HEK293T (cell line): ENCODE results near the gene MAP3K5.

Experiments
- ARNT ChIP-seq: fragments of 450-650 bp; IDR thresholded peaks from 2 replicates; pipeline ENCODE4 v1.6.1; 2017; ENCODE audit warnings: mild to moderate bottlenecking
- BHLHE40 ChIP-seq: fragments of 450-650 bp; IDR thresholded peaks from 2 replicates; pipeline ENCODE4 v1.6.1; 2016; ENCODE audit warnings: mild to moderate bottlenecking, moderate library complexity, borderline replicate concordance
- CTBP1 ChIP-seq: fragments of 450-650 bp; IDR thresholded peaks from 2 replicates; pipeline ENCODE4 v1.6.1; 2016; ENCODE audit warnings: borderline replicate concordance
- ELF4 ChIP-seq: fragments of 450-650 bp; IDR thresholded peaks from 2 replicates; pipeline ENCODE4 v1.6.1; 2017; ENCODE audit warnings: antibody characterized with exemption
- FOXA1 ChIP-seq: fragments of 450-650 bp; IDR thresholded peaks from 2 replicates; pipeline ENCODE4 v1.6.1; 2016; ENCODE audit warnings: mild to moderate bottlenecking
- FOXM1 ChIP-seq: fragments of 450-650 bp; IDR thresholded peaks from 2 replicates; pipeline ENCODE4 v1.6.1; 2017; ENCODE audit warnings: mild to moderate bottlenecking, borderline replicate concordance
- L3MBTL2 ChIP-seq: fragments of 450-650 bp; conservative IDR thresholded peaks from 2 replicates; pipeline ENCODE4 v1.6.1; 2016; ENCODE audit warnings: mild to moderate bottlenecking
- LEF1 ChIP-seq: fragments of 450-650 bp; IDR thresholded peaks from 2 replicates; pipeline ENCODE4 v1.6.1; 2017; ENCODE audit warnings: mild to moderate bottlenecking, borderline replicate concordance
- SP1 ChIP-seq: fragments of 450-650 bp; IDR thresholded peaks from 2 replicates; pipeline ENCODE4 v1.6.1; 2017
- SUZ12 ChIP-seq: fragments of 450-650 bp; IDR thresholded peaks from 2 replicates; pipeline ENCODE4 v1.6.1; 2016; ENCODE audit warnings: mild to moderate bottlenecking
- TARDBP ChIP-seq: fragments of 450-650 bp; IDR thresholded peaks from 2 replicates; pipeline ENCODE4 v1.6.1; 2016
- ZNF384 ChIP-seq: fragments of 450-650 bp; IDR thresholded peaks from 2 replicates; pipeline ENCODE4 v1.6.1; 2016
- TF ChIP-seq, protein P1 (sequence below): fragments of 450-650 bp; IDR thresholded peaks from 2 replicates; pipeline ENCODE4 v1.6.1; 2016

DNA sequence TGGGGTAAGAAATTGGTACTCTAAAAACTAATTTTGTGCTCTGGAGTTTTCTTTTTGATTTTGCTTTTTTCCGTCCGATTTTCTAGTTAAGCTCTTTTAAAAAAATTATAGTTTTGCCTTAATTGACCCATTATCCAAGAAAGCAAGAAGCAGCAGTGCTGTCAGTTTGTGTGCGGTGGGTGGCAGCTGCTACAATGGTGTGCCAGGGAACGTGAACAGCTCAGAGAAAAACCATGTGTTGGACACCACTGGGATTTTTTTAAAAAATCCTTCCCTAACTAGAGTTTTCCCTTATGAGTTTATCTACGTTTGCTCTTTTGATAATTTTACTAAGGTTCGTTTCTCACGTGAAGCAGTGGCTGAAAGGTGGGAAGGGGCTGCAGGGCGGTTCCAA is 8.0 kb downstream of the MAP3K5 start:
- TF ChIP-seq FOXM1 (no peak), SUZ12 (no peak), BHLHE40 (no peak), ELF4 (no peak), TARDBP (no peak), SP1 (no peak), CTBP1 (no peak), FOXA1 (no peak), ZNF384 (no peak), LEF1 (no peak), ARNT (no peak), L3MBTL2 (no peak)
- TF ChIP-seq, protein P1, sequence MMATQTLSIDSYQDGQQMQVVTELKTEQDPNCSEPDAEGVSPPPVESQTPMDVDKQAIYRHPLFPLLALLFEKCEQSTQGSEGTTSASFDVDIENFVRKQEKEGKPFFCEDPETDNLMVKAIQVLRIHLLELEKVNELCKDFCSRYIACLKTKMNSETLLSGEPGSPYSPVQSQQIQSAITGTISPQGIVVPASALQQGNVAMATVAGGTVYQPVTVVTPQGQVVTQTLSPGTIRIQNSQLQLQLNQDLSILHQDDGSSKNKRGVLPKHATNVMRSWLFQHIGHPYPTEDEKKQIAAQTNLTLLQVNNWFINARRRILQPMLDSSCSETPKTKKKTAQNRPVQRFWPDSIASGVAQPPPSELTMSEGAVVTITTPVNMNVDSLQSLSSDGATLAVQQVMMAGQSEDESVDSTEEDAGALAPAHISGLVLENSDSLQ: no peak
